IPS-15b (cell line): ENCODE data around the gene HAND1.

Experiments
- H3K27me3 ChIP-seq: one replicate; pipeline ENCODE4 v1.6.1; 2013; ENCODE audit warnings: low read length; ENCODE audit not compliant: control insufficient read depth, insufficient read depth
- H3K36me3 ChIP-seq: one replicate; pipeline ENCODE4 v1.6.1; 2013; ENCODE audit warnings: low read length; ENCODE audit not compliant: control insufficient read depth, insufficient read depth
- H3K4me1 ChIP-seq: one replicate; pipeline ENCODE4 v1.6.1; 2013; ENCODE audit warnings: mild to moderate bottlenecking, low read length; ENCODE audit not compliant: control insufficient read depth, insufficient read depth
- H3K4me3 ChIP-seq: one replicate; pipeline ENCODE4 v1.5.1; 2013; ENCODE audit warnings: low read depth, low read length
- H3K9ac ChIP-seq: one replicate; pipeline ENCODE4 v1.6.1; 2013; ENCODE audit warnings: low read depth, mild to moderate bottlenecking, low read length
- H3K9me3 ChIP-seq: one replicate; pipeline ENCODE4 v1.6.1; 2013; ENCODE audit warnings: mild to moderate bottlenecking, low read length; ENCODE audit not compliant: control insufficient read depth, insufficient read depth

HAND1 gene

DNA sequence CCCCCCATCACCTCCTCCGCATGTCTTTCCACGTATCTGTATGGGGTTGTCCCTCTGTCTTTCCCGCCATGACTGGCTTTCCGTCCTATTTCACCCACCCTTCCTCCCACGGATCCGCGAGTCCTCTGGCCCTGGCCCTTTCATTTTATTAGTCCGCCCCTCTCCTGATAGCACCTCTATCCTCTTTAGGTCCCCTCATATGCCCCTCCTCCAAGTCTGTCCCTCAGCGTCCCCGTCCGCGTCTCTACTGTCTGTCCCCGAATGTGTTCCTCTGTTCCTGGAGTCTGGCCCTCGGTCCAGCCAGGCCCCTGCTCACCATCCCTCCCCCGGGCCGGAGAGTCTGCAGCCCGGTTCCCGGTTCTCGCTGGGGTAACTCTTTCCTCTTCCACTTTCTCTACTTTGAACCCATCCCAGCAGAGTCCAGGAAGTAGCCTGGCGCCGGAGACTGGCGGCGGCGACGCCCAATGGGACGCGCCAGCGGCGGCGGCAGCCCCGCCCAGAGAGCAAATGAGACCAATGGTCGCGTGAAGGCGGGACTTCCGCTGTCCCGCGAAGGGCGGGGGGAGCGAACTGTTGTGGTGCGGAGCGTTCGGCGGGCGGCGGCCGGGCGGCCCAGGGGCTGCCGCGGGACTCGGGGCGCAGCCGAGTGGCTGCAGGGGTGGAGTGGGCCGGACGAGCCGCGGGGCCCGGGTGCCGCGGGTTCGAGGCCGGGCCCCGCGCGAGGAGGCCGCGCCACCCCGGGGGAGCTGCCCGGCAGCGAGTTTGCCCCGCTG is 32.4 kb downstream of the HAND1 start, which contains the start of gene SAP30L:
Gene SAP30L, plus strand, starts transcription at position 576 of the 773 bp plus-strand sequence. CDS start 608 bp downstream, outside the sequence.
- H3K36me3 ChIP-seq = peaks cover 8% of the 10 kb centered on the region
- H3K4me1 ChIP-seq = peaks cover 4% of the 10 kb centered on the region
- peak within 1 kb of the TSS; percentile 66 for H3K9ac ChIP-seq
- no peaks in the 10 kb centered on the region for H3K27me3 ChIP-seq
- no peaks in the 10 kb centered on the region for H3K9me3 ChIP-seq
- H3K4me3 ChIP-seq = peak within 1 kb of the TSS; percentile 98

GRCh38 chr5:154444556-154445421 is 33.2 kb downstream of the HAND1 start:
- Histone ChIP-seq H3K4me1 (peaks cover 4% of the 10 kb centered on the region), H3K27me3 (no peaks in the 10 kb centered on the region), H3K9me3 (no peaks in the 10 kb centered on the region), H3K9ac (peak overlapping the region; percentile 66), H3K36me3 (peaks cover 8% of the 10 kb centered on the region), H3K4me3 (peak overlapping the region; percentile 98)

- H3K27me3 ChIP-seq = no peaks in the 10 kb centered on the region
- no peak overlapping the region for H3K9ac ChIP-seq
- no peak overlapping the region for H3K4me3 ChIP-seq
These were observed 35.2 kb downstream of the HAND1 start for GRCh38 chr5:154442801-154443200.

GRCh38 chr5:154440540-154440939 is 37.5 kb downstream of the HAND1 start:
- Histone ChIP-seq H3K27me3 (no peaks in the 10 kb centered on the region), H3K9ac (no peak overlapping the region), H3K4me1 (no peaks in the 10 kb centered on the region), H3K9me3 (no peaks in the 10 kb centered on the region), H3K36me3 (peaks cover 14% of the 10 kb centered on the region), H3K4me3 (no peak overlapping the region)

More at GRCh38 chr5:154442801-154443200, 35.2 kb downstream of the HAND1 start:
- Histone ChIP-seq H3K9me3 (no peaks in the 10 kb centered on the region), H3K36me3 (peaks cover 8% of the 10 kb centered on the region), H3K4me1 (peaks cover 4% of the 10 kb centered on the region)

GRCh38 chr5:154437281-154437965 is 40.6 kb downstream of the HAND1 start:
- H3K27me3 ChIP-seq = no peaks in the 10 kb centered on the region
- no peak overlapping the region for H3K9ac ChIP-seq
- H3K36me3 ChIP-seq = peaks cover 10% of the 10 kb centered on the region
- H3K4me3 ChIP-seq = no peak overlapping the region
- no peaks in the 10 kb centered on the region for H3K9me3 ChIP-seq
- no peaks in the 10 kb centered on the region for H3K4me1 ChIP-seq

- H3K4me1 ChIP-seq = no peaks in the 10 kb centered on the region
These were observed 42.8 kb downstream of the HAND1 start for GRCh38 chr5:154435226-154435625.

GRCh38 chr5:154430961-154431630 is 46.9 kb downstream of the HAND1 start:
- Histone ChIP-seq H3K36me3 (no peaks in the 10 kb centered on the region), H3K4me1 (no peaks in the 10 kb centered on the region), H3K4me3 (no peak overlapping the region), H3K9ac (no peak overlapping the region), H3K27me3 (no peaks in the 10 kb centered on the region), H3K9me3 (no peaks in the 10 kb centered on the region)

More at GRCh38 chr5:154435226-154435625, 42.8 kb downstream of the HAND1 start:
- Histone ChIP-seq H3K9me3 (no peaks in the 10 kb centered on the region), H3K4me3 (no peak overlapping the region), H3K36me3 (peaks cover 7% of the 10 kb centered on the region), H3K9ac (no peak overlapping the region), H3K27me3 (no peaks in the 10 kb centered on the region)

DNA sequence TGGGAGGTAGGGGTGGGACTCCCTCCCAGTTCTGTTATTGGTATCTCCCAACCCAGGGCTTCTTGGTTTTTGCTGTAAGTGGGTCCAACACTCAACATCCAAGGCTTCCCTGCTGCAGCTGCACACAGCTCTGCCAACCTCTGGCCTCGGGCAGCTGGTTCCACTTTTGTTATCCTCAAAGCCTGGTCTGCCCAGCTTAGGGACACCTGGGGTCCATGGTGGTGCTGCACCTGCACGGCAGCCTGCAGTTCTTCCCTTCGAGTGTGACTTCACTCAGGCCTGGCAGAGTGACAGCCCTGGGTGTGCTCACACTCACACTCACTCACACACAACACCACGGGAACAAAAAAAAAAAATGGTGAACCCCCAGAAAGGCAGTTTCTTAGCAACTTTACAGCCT is 47.6 kb downstream of the HAND1 start:
- Histone ChIP-seq H3K27me3 (no peaks in the 10 kb centered on the region), H3K4me1 (no peaks in the 10 kb centered on the region), H3K4me3 (no peak overlapping the region), H3K9me3 (no peaks in the 10 kb centered on the region), H3K9ac (no peak overlapping the region), H3K36me3 (no peaks in the 10 kb centered on the region)

DNA sequence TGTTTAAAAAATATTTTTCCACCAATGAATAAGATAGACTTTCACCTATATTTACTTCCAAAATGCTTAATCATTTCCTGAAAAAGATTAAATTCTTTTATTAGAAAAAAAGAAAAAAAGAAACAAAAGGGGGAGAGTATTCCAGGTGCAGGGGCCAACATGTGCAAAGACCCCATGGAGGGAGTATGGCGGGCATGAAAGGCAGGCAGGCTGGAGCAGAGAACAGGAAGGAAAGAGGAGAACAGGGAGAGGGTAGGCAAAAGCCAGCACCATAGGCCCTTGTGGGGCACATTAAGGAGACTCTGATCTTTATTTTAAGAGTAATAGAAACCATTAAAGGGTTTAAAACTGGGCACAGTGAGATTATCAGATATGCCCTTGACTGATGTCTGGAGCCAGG is 48.7 kb downstream of the HAND1 start:
- Histone ChIP-seq H3K9ac (no peak overlapping the region), H3K27me3 (no peaks in the 10 kb centered on the region), H3K9me3 (no peaks in the 10 kb centered on the region), H3K4me1 (no peaks in the 10 kb centered on the region), H3K4me3 (no peak overlapping the region), H3K36me3 (no peaks in the 10 kb centered on the region)

DNA sequence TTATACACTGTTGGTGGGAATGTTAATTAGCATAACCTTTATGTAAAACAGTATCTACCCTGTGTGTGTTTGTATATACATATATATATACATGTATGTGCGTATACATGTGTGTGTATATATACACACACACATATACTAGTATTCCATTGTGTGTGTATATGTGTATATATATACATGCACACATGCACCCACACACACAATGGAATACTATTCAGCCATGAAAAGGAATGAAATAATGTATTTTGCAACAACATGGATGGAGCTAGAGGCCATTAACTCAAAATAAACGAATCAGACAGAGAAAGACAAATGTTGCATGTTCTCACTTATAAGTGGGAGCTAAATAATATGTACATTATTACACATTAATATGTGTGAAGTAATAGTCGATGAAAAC is 49.8 kb downstream of the HAND1 start:
- H3K4me1 ChIP-seq = no peaks in the 10 kb centered on the region
- no peaks in the 10 kb centered on the region for H3K27me3 ChIP-seq
- H3K9ac ChIP-seq = no peak overlapping the region
- H3K9me3 ChIP-seq = no peaks in the 10 kb centered on the region
- H3K4me3 ChIP-seq = no peak overlapping the region
- H3K36me3 ChIP-seq = no peaks in the 10 kb centered on the region
